Natural killer cell (primary cell): ENCODE results near the gene RAB9A. TPM values are rescaled to one million over a fixed set of nuclear protein-coding genes. Genes with fewer than 3 reads are reported as not detected.

ENCODE experiments used
- ATAC-seq, 3 donors: fragments of 150-1000 bp in 2 of 3; fragments of 200-7000 bp in 1 of 3; cut with Tn5 transposase; 1 replicate in 1 of 3; 2 replicates in 2 of 3; pipeline ENCODE4 v1.10.0; 2021; ENCODE audit warnings: mild to moderate bottlenecking in 2 of 3, moderate library complexity in 2 of 3
- DNase-seq, 2 donors: peaks; one replicate each; pipeline versions ENCODE4 v3.0.0 to v3.0.0-alpha.2; 2013 to 2021; ENCODE audit warnings: mixed read lengths in 1 of 2
- H3K27ac ChIP-seq: one replicate; pipeline ENCODE4 v1.5.1; 2013; ENCODE audit warnings: mild to moderate bottlenecking, low read length
- H3K27me3 ChIP-seq: one replicate; pipeline ENCODE4 v1.6.1; 2013; ENCODE audit warnings: low read length; ENCODE audit not compliant: control insufficient read depth, insufficient read depth
- H3K36me3 ChIP-seq: one replicate; pipeline ENCODE4 v1.6.1; 2013; ENCODE audit warnings: low read length; ENCODE audit not compliant: control insufficient read depth, insufficient read depth
- H3K4me1 ChIP-seq: one replicate; pipeline ENCODE4 v1.6.1; 2013; ENCODE audit warnings: low read length; ENCODE audit not compliant: control insufficient read depth, insufficient read depth
- H3K4me3 ChIP-seq: one replicate; pipeline ENCODE4 v1.5.1; 2013; ENCODE audit warnings: low read length
- H3K9me3 ChIP-seq: one replicate; pipeline ENCODE4 v1.6.1; 2013; ENCODE audit warnings: low read length; ENCODE audit not compliant: control insufficient read depth, insufficient read depth
- H3K27ac Mint-ChIP-seq, 2 donors: one replicate each; pipeline ENCODE4 v1.8.0; 2022; ENCODE audit warnings: mild to moderate bottlenecking in 2 of 2, mixed read lengths in 2 of 2, moderate library complexity in 1 of 2
- H3K27me3 Mint-ChIP-seq, 2 donors: one replicate each; pipeline ENCODE4 v1.8.0; 2022; ENCODE audit warnings: low read depth in 2 of 2, mixed read lengths in 2 of 2
- H3K36me3 Mint-ChIP-seq: one replicate; pipeline ENCODE4 v1.8.0; 2022; ENCODE audit warnings: mixed read lengths
- H3K4me1 Mint-ChIP-seq, 2 donors: one replicate each; pipeline ENCODE4 v1.8.0; 2022; ENCODE audit warnings: mixed read lengths in 2 of 2
- H3K4me3 Mint-ChIP-seq: one replicate; pipeline ENCODE4 v1.8.0; 2022; ENCODE audit warnings: mild to moderate bottlenecking, moderate library complexity, mixed read lengths
- H3K9me3 Mint-ChIP-seq, 2 donors: one replicate each; pipeline ENCODE4 v1.8.0; 2022; ENCODE audit warnings: mixed read lengths in 2 of 2
- WGBS: methylation state at CpG from one replicate; pipeline ENCODE4 v1.1.7; 2013; ENCODE audit warnings: missing lambda C conversion rate; ENCODE audit not compliant: insufficient coverage; 5-methylcytosine and 5-hydroxymethylcytosine counted together
- intact Hi-C: fragments of 100-400 bp; cut with micrococcal nuclease; formaldehyde crosslinking; loops from one replicate; pipeline ENCODE4 v1.14.2; 2022
- total RNA-seq, 4 donors: library from RNA; stranded (reverse); fragments of 120-200 nt in 1 of 4; gene quantifications; one replicate each; pipeline versions ENCODE4 v1.2.3 to v1.2.4, GENCODE V29; 2013 to 2022
- TF ChIP-seq, protein P1 (sequence below): fragments of 200-600 bp; IDR thresholded peaks from one replicate; pipeline ENCODE4 v1.8.0; 2022; ENCODE audit warnings: antibody characterized with exemption

Gene RAB9A
- total RNA-seq, 3 donors from 2014 or later (not counting 1 experiment from before 2014, with no cell fraction given), result 27.0 to 36.9 (median 32.9) TPM

DNA sequence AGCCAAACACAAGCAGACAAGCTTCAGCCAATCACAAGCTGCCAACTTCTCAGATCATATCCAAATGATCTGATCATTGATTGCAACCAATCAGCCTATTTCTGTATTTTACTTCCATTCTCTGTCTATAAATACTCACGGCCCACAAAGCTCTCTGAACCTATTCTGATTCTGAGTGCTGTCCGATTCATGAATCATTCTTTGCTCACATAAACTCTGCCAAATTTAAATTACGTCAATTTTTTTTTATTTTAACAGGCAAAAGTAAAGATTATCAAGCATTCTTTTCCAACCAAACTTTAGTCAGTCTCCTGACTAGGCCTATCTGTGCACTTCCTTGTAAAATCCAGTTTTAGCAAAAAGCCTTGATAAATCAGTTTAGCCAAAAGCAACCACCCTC lies 37.8 kb upstream of the RAB9A start:
- Mint-ChIP-seq H3K36me3 (no peaks in the 10 kb centered on the region), H3K27ac (peak overlapping the region in 1 of 2 donors; percentile 88), H3K4me3 (peak overlapping the region; percentile 42), H3K27me3 (peaks cover 0 to 20% of the 10 kb centered on the region in 2 donors), H3K4me1 (peaks cover 11 to 28% of the 10 kb centered on the region in 2 donors), H3K9me3 (no peaks in the 10 kb centered on the region)
- no peak overlapping the region for H3K4me3 ChIP-seq
- no peak overlapping the region for H3K27ac ChIP-seq
- TF ChIP-seq, protein P1, sequence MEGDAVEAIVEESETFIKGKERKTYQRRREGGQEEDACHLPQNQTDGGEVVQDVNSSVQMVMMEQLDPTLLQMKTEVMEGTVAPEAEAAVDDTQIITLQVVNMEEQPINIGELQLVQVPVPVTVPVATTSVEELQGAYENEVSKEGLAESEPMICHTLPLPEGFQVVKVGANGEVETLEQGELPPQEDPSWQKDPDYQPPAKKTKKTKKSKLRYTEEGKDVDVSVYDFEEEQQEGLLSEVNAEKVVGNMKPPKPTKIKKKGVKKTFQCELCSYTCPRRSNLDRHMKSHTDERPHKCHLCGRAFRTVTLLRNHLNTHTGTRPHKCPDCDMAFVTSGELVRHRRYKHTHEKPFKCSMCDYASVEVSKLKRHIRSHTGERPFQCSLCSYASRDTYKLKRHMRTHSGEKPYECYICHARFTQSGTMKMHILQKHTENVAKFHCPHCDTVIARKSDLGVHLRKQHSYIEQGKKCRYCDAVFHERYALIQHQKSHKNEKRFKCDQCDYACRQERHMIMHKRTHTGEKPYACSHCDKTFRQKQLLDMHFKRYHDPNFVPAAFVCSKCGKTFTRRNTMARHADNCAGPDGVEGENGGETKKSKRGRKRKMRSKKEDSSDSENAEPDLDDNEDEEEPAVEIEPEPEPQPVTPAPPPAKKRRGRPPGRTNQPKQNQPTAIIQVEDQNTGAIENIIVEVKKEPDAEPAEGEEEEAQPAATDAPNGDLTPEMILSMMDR, result no peak
- ATAC-seq (no peak), DNase-seq (no peak)
- no peaks in the 10 kb centered on the region for H3K27me3 ChIP-seq
- H3K9me3 ChIP-seq, result no peaks in the 10 kb centered on the region
- intact Hi-C loops, result loop anchor here (10.0 kb wide), 2 partner anchors 166 to 1684 kb away; partner anchors contain the start of gene PIGA
- peaks cover 15% of the 10 kb centered on the region for H3K4me1 ChIP-seq
- 98% methylated on average over 3 of the region's 3 CpGs for WGBS
- no peaks in the 10 kb centered on the region for H3K36me3 ChIP-seq

DNA sequence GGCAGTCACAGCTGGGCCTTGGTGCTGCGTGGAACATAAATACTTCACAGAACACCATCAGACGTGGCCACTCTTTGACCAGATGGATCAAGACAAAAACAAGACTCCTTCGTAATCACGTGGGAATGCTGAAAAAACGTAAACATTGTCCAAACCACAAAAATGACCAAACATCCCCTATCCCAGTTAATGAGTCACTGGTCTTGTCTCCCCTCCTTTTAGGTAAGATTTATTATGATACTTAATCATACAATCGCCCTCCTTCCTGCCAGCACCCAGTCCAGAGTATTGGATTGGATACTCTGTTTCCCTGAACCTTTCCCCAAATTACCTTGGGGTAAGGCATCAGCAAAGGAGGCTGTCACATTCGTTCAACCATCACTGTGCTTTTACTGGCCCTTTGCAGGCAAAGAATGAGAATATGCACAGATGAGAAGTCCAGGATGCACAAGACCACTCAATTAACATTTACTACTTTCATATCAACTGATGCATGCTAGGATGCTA lies 36.6 kb upstream of the RAB9A start:
- peaks cover 2% of the 10 kb centered on the region for H3K36me3 ChIP-seq
- TF ChIP-seq, protein P1, result no peak
- 43% methylated on average over 7 of the region's 7 CpGs for WGBS
- peaks cover 15% of the 10 kb centered on the region for H3K4me1 ChIP-seq
- Mint-ChIP-seq H3K27me3 (peaks cover 0 to 13% of the 10 kb centered on the region in 2 donors), H3K4me1 (peaks cover 11 to 28% of the 10 kb centered on the region in 2 donors), H3K27ac (peak overlapping the region; percentile 88 to 94), H3K36me3 (peaks cover 11% of the 10 kb centered on the region), H3K4me3 (peak overlapping the region; percentile 90), H3K9me3 (no peaks in the 10 kb centered on the region)
- DNase-seq (no peak), ATAC-seq (no peak)
- H3K9me3 ChIP-seq, result no peaks in the 10 kb centered on the region
- H3K27me3 ChIP-seq, result no peaks in the 10 kb centered on the region
- H3K4me3 ChIP-seq, result peak overlapping the region; percentile 81
- intact Hi-C loops, result loop anchor here (2.0 to 10.0 kb wide), 3 partner anchors 90 to 1682 kb away; partner anchors contain the start of gene PIGA
- H3K27ac ChIP-seq, result peak overlapping the region; percentile 97

DNA sequence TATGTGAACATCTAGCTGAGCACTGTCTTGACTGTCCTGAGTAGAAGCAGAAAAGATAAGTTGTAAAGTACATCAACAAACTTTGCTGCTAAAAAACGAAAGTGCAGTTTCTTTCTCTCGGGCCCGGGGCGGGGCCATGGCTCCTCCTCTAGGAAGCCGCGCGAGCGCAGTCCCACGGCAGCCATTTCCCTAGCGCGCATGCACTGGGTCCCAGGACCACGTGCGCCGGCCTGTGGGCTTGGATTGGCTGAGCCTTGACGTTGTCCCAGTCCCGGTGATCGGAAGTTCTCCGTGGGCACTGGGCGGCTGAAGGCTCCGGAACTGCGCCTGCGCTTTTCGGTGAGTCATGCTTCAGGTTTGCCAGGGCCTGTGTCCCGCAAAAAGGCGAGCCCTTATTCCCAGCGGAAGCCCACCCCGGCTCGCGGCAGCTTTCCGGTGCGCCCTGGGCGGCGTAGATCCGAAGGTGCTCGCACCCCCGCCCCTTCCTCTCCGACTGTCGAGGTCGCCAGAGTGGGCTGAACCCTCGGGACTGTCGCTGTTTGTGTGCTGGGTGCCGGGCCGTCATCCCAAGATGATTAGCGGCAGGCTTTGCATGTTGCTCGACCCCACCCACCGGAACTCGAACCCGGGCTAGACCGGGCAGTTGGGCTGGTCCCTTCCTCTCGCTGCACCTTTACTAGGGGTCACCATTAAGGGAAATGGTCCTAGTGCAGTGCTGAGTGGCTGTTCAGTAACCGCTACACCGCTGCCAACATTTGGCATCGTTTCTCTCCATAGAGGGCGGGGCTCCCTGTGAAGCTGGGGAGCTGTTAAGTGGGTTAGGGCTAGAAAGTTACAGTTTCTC lies 35.9 kb upstream of the RAB9A start, which contains the start of gene TCEANC:
TCEANC (plus strand) TSS at position 292 of the 844 bp plus-strand sequence. CDS start 9,368 bp downstream, outside the sequence.
- peaks cover 10% of the 10 kb centered on the region for H3K4me1 ChIP-seq
- Mint-ChIP-seq H3K27ac (peak within 1 kb of the TSS; percentile 88 to 94), H3K4me1 (peaks cover 4 to 29% of the 10 kb centered on the region in 2 donors), H3K27me3 (peaks cover 0 to 7% of the 10 kb centered on the region in 2 donors), H3K36me3 (peaks cover 11% of the 10 kb centered on the region), H3K9me3 (no peaks in the 10 kb centered on the region), H3K4me3 (peak within 1 kb of the TSS; percentile 90)
- H3K9me3 ChIP-seq, result no peaks in the 10 kb centered on the region
- intact Hi-C loops, result loop anchor here (1.0 to 10.0 kb wide), 5 partner anchors 35 to 1682 kb away; partner anchors contain the start of gene PIGA
- H3K4me3 ChIP-seq, result peak within 1 kb of the TSS; percentile 81
- peak within 1 kb of the TSS; percentile 97 for H3K27ac ChIP-seq
- ATAC-seq (peak; percentile 90 to 98 (median 96)), DNase-seq (peak; percentile 86 to 96)
- TF ChIP-seq, protein P1, result no peak
- no peaks in the 10 kb centered on the region for H3K27me3 ChIP-seq
- peaks cover 2% of the 10 kb centered on the region for H3K36me3 ChIP-seq
- WGBS, result under 1% methylated on average over 54 of the region's 54 CpGs
